DMS114 treated with DMSO at 0.1 percent for 48 hours (cell line): ENCODE measurements around the gene RGS2.

ENCODE experiments used
- DNase-seq: peaks from one replicate; lab custom pipeline; 2025; ENCODE audit not compliant: unreplicated experiment; lab: John Stamatoyannopoulos, UW

Gene RGS2

DNA sequence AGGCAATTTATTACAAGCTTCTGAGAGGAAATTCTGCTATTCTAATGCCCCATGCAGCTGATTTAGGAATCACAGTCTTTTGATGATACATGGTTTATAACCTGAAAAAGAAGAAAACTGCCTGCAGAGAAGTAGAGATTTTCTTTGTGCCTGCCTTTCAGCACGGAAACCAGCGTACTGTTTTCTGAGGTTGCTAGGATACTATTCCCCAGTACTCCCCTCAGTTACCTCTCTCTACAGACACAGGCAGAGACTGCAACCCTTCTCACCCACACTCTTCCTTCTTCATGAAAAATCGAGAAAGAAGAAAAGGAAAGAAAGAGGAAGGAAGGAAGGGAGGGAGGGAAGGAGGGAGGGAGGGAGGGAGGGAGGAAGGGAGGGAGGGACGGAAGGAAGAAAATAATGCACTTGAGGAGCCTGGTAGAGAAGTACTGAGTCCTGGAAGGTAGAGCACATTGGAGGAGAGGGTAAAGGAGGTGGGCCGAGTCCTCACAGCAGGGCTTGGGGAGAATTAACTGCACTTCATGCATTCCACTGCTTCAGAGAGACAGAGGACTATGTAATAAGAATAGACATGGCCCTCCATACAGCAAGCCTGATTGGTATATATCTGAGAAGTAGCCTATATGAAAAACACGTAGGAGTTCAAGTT, 21.9 kb downstream of the RGS2 start:
- DNase-seq = no peak

DNA sequence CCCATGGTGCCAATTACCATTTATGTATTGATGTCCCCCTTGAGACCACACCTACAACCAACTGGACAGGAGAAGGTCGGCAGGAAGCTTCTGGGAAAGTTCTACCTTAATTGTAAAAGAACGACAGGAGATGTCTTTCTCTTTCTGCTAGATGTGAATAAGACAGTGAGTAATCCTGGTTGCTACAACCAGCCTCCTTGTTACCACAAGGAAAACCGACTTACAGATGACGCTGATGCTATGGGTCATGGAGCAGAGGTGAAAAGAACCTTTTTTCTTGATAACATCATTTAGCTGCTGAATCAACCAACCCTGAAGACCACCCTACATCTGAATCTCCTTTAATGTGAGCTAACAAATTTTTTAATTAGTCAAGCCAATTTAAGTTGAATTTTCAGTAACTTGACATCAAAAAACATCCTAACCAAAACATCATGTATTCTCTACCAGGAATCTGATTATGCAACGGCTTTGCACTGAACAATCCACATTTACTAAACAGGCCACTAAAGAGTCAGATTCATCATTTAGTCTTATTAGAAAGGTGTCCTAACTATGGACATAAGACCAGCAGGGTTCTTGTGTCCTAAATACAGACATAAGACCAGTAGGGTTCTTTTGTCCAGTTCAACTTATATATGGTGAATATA, 23.0 kb downstream of the RGS2 start:
- no peak for DNase-seq

GRCh38 chr1:192832492-192832891, 23.7 kb downstream of the RGS2 start:
- no peak for DNase-seq

GRCh38 chr1:192835116-192835515, 26.3 kb downstream of the RGS2 start:
- DNase-seq = no peak

DNA sequence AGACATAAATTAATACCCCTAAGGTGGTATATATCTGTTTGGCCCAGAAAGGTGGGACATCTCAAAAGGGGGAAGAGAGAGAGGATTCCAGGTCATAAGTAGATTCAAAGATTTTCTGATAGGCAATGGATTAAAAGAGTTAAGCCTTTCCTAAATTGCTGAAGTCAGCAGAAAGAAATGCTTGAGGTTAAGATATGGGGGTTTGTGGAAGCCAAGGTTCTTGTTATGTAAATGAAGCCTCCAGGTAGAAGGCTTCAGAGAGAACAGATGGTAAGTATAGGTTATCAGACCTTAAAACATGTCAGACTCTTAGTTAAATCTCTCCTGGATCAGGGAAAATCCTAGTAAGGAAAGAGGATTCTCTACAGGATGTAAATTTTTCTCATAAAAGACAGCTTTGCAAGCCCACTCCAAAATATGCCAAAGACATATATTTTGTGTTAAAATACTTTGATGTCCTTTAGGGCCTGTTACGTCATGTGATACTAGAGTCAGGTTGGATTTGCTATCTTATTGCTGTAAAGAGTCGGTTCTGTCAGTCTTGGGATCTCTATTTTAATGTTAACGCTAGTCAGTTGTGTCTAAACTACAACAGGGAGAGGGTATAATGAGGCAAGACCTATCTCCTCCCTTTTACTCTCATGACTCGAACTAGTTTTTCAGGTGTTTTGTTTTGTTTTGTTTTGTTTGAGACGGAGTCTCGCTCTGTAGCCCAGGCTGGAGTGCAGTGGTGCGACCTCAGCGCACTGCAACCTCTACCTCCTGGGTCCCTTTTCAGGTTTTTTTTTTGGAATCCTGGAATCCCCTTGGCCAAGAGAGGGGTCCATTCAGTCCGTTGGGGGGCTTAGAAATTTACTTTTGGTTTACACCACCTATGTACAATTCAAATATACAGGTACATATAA, 30.6 kb downstream of the RGS2 start:
- DNase-seq = no peak

GRCh38 chr1:192844360-192844759, 35.5 kb downstream of the RGS2 start:
- no peak for DNase-seq

DNA sequence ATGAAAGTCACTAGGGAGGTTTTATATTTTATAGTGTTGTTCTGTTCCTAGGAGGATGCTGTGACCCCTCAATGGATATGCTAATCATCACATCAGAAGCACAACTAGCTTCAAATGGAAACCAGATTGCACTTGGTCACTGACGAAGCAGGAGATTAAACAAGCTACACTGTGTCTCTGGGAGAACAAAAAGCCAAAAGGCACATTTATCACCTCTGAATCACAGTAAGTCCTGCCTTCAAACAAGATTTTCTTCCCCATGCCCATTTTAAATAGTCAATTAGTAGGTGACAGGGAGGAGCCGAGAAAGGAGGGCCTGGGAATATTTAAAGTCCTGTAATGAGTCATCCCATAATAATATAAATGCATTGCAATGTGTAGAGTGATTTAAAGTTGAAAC, 38.1 kb downstream of the RGS2 start:
- no peak for DNase-seq

DNA sequence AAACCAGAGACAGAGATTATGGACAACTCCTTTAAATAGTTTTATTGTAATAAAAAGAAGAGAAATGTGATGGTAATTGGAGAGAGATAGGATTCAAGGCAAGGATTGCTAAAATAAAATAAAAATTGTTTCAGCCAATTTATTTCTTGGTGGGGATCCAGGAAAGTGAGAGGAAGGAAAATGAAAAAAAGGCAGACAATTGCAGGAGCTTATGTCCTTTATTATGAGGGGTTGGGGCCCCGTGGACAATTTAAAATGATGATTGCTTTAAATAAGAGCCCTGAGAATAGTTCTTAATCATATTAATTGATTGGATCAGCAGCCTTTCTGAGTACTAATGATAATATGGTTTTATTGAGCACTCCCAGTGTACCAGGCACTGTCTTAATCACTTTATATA, 40.2 kb downstream of the RGS2 start:
- no peak for DNase-seq

- no peak for DNase-seq
Measured at GRCh38 chr1:192849442-192849841, 40.6 kb downstream of the RGS2 start.

- DNase-seq = no peak
Measured at GRCh38 chr1:192852001-192852947, 43.4 kb downstream of the RGS2 start.

GRCh38 chr1:192858456-192858855, 49.6 kb downstream of the RGS2 start:
- DNase-seq = no peak

DNA sequence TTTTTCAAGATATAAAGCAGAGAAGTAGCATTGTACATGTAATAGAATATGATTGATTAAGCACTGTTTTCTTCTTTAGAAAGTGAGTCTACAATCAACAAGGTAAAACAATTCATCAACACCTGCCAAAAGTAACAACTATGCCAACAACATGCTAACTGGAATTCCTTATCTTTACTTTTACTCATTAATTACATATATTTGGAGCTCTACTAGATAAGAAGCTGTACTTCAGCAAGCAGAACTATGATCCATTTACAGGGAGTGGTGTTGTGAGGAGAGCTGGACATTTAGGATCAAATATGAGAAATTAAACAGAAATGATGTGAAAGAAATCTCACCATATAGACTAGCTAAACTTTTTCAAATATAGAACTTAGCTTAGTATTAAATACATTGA, 51.0 kb downstream of the RGS2 start:
- no peak for DNase-seq

- no peak for DNase-seq
Measured at GRCh38 chr1:192860478-192861185, 51.8 kb downstream of the RGS2 start.

GRCh38 chr1:192861860-192862259, 53.0 kb downstream of the RGS2 start:
- no peak for DNase-seq
